ENCODE results near the gene RAB35.
A peak's percentile ranks its signal among the peaks of the same experiment; 100 is the strongest.

Gene RAB35

DNA sequence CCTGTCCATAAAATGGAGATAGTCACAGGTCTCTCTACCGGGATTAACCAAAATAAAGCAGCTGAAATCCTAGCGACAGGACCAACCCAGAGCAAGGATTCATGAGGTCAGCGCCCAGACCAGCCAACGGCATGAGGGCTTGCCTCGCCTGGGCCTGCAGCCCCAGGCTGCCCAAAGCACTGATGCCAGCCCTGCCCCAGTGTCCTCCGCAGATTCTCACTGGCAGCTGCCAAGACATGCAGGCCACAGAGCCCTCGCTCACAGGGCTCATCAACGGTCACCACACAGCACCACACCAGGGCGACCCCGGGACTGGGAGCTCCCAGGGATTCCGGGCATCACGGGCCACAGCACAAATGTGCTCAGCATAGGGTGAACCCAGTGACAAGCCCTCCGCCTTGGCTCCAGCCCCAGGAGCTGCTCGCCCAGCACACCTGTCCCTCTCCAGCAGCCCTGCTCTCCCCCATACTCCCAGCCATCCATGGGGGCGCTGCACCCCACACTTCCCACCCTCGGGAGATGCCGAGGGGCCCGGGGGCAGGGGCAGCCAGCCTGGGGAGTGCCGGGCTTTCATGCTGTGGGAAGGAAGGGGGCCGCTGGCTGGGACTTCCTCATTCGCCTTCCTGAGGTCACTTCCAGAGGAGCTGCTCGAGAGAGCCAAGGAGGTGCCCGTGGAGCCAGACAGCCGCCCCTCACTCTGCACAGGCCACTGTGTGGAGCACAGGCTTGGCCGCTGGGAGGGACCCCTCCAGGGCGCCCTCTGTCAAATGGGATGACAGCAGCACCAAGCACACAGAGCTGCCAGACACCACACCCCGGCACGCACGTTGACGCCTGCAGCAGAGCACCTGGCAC lies 14.1 kb downstream of the RAB35 start:
- DNase-seq = no peak

DNA sequence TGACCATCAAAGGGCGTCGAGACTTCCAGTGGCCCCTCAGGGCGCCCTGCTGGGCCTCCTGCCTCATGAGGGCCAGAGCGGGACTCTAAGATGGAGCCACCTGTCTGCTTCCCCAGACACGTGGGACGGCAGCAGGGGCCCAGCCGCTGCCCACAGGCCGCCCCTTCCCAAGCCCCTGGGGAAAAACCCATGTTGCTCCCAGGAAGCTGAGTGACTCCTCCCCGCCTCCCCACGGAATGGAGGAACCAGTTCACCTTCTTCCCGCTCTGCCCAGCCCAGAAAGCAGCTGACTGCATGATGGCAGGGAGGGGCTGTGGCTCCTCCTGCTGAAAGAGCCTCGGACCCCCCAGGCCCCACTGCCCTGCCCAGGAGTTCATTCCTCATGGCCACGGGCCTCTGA lies 14.9 kb downstream of the RAB35 start:
- DNase-seq = no peak

DNA sequence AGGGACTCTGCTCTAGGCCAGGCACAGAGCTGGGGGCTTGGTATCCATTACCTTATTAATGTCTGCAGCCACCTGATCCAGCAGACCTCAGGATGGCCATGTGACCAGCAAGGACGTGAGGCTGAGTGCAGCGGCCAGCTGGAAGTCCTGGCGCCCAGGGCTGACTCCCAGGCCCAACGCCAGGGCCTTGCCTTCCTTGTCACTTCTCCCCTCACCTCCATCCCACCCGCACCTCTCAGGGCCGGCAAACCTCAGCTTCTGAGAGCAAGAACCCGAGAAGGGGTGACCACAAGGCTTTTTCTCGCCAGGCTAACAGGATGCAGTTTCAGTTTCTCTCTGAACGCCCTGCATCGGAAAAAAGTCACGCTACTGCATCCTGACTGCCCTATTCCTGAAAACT lies 15.4 kb downstream of the RAB35 start:
- DNase-seq = no peak

DNA sequence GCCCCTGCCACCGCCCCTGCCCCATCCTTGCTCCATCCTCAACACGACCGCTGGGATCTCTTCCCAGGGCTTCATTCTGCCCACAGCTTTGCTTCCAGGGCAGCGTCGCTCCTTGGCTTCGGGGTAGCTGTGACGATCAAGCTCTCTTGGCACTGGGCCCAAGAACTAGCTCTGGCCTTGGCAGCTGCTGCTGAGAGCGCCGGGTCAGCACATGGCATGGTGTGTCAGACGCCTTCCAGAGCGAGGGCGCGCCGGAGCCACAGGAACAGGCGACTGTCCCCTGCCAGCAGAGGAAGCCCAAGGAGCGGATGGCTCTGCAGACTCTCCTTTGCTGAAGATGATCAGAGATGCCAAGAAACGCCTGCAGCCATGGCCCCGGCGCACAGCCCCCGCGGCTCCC lies 15.9 kb downstream of the RAB35 start:
- no peak for DNase-seq

DNA sequence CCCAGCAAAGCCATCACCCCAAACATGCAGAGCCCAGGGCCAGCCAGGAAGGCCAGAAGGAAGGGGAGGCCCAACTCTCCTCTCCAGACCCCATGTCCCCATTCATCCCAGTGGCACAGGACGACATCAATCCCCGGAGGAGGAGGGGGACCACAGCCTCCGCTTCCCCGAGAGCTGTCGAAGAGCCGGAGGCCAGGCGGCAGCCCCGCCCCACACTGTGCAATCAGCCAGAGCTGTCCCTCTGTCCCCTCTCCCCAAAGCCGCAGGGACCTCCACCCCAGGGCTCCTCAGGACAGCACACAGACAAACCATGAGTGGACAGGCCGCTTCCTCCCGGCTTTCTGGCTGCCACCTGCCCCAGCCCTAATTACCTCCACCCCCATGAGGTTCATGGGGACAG lies 16.8 kb downstream of the RAB35 start:
- DNase-seq = no peak

DNA sequence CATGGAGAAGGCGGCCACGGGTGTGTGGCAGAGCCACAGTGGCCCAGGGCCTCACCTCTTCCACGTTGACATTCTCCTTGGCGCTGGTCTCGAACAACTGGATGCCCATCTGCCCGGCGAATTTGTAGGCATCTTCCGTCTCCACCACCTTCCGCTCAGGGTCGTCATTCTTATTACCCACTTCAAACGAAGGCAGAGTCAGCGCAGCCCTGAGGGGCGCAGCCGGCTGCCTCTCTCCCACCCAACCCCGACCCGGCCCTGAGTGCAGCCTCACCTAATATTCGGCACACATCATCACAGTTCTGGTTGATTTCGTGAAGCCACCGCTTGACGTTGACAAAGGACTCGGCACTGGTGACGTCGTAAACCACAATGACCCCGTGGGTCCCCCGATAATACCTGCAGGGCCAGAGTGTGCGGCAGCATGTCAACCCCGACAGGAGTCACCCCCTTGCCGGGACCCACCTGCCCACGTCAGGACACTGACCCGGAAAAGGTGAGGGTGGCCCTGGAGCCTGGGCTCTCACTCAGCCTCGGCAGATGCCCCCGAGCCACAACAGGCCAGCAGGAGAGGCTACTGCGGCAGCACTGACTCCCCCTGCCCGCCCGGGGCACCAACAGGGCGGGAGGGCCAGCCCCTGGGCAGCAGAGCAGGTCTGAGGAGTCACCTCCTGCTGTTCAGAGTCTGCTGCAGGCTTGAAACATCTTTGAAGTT lies 17.6 kb downstream of the RAB35 start:
- DNase-seq = no peak

DNA sequence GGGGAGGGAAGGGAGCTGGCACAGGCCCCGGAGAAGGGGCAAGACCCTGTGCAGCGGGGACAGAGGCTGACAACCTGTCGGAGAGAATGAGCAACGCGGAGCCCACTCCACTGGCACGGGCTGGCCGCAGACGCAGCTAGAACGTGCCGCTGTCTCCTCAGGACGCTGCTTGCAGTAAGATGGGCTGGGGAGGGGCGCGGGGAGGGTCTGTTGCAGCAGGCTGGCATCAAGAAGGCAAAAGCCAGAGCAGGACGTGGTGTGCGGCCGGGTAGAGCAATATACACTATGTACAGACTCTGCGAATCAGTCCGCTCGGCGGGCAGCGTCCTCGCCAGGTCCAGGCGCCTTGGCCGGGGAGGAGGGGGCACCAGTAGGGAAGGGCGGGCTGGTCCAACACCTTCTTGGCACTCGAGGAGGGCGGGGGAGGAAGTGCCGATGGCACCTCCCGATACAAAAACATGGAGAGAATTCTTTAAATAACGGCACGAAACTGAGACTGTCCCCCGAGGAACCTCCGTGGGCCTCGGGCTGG lies 19.8 kb downstream of the RAB35 start:
- DNase-seq = no peak

DNA sequence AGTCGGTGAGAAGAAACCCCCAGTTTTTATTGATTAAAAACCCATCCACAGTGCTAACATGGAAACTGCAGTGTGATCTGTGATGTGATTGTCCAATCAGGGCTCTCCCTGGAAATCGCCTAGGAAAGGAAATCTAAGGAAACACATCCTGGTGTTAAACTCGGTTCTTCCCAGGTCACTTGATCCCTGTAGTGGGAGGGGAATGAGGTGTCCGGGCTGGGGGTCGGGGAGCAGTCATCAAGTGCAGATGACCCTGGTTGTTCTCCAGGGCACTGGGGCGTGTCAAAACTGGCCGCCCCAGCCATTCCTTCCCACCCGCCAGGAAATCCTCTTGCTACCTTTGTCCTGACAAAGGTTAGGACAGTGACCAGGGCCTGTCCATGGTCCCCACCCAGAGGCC lies 20.8 kb downstream of the RAB35 start:
- no peak for DNase-seq

DNA sequence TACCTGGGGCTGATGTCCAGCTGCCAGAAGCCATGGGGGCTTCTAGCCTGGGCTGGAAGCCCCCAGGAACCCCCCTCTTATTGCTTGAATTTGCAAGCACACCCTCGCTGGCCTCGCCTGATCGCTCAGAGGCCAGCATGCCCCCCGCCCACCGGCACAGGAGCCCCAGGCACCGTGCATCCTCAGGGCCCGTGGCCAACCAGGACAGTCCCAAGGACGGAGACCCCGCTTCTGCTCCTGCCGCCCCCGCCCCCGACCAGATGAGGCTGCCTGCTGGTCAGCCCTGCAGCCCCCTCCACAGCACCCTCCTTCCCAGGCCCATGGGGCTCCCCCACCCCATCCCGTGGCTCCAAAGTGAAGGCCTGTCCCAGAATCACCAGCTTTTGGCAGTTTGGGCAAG lies 21.2 kb downstream of the RAB35 start:
- no peak for DNase-seq

DNA sequence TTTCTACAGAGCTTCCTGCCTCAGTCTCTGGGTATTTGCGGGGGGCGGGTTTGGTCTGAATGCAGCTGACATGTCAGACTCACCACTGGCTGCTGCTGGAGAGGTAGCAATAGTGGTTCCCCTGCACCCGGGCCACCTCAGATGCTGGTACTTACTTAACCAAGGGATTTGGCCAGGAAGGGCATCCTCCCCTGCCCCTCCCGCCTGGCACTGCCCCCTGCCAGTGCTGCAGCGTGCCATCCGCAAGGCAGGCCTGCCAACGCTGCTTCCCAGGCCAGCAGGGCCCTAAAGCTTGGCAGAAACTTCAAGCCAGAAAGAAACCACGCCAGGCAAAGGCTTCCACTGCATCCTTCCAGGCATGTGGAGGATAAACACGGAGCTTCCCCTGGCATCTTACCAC lies 22.1 kb downstream of the RAB35 start:
- DNase-seq = no peak

DNA sequence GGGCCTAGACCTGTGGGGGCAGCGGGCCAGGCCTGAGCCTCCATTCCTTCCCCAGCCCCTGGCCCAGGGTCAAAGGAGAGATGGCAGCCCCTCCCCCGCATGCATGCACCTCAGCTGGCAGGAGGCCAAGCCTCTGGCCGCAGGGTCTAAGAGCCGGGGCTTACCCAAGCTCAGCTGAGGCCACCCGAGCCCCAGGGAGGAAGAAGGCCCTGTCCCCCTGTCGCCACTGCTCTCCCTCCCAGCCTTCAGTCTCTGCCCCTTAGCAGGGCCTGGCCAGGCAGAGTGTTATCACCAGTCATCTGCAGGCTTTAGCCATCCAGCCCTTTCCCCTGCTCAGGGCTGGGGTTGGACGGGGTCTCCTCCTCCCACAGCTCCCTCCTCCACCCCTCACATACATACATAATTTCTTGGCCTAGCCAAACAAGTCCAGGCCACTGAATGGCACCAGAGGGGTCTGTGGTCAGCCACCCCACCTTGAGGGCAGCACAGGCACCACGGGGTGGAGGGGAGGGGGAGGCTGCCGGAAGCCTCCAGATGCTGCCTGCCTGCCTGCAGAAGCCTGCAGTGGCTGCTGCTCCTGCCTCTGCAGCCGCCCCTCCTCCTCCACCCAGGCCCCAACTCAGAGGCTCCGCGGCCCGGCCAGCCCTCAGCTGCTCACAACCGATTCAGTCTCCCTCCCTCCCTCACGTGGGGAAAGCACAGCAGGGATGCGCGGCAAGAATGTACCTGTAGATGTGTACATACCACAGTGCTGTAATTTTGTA lies 22.8 kb downstream of the RAB35 start:
- DNase-seq = no peak

DNA sequence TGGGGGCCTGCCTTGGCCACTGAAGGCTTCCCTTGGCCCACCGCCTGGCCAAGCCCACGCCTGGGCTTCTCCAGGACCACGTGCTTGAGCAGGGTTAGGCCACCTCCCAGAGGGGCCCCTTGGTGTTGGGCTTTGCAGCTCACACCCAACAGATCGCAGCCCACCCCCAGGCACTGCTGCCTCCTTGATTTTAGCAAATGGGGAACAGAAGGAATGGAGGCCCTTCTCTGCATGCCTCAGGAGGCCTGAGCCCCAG lies 23.3 kb downstream of the RAB35 start:
- no peak for DNase-seq

DNA sequence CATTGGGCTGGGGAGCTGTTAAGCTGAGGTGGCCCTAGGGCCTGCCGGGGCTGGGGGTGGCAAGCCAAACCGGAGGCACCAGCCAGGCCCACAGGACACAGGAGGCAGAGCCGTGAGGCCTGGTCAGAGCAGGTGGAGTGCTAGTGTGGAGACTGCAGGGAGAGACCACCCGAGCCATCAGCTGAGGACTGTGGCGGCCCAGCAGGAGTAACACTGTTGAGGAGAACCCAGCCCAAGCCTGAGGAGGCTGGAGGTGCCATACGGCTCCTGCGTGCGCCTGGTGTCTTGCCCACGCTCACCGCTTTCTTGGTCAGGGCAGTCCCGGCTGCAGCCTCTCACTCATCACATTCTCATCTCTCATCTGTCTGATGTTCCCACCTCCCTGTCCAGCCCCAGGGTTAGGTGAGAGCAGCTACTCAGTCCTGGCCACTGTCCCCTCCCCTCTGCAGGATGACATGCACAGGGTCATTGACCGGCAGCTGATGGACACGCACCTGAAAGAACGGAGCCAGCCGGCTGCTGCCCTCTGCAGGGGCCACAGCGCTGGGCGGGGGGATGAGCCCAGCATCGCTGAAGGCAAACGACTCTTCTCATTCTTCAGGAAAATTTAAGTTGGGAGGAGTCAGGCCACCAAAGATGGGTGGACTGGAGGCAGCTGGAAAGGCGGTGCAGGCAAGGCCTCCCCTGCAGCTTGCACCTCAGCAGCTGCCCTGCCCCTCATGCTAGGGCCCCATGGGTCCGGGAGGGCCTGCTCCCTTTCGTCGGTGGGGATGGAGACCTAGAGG lies 23.8 kb downstream of the RAB35 start:
- no peak for DNase-seq

DNA sequence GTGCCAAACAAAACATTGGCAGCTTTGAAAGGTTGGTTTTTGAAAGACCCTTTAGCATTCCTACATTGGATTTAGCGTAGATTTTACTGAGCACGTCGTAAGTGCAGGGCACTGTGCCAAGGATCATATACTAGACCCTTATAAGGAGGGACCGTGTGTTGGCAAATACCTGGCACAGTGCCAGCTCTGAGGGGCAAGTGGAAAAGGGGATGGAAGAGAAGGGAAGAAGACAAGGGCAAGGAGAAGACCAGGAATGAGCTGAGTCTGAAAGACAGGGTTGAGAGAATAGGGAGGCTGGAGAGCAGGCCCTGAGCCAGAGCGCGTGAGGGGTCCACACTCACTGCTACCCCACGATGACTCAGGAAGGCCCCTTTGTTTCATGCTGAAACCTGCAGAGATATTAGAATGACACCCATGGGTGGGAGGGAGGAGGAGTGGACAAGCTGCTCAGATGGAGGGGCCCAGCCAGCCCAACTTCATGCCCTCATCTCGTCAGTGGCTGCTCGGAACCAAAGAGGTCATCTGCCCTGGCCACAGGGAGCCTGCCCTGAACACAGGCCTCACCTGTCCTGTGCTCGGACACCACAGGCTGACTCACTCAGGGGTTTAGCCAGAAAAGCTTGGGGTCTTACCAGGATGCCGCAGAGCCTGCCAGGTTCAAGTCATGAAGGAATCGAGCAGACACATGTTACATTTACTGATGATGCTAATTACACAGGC lies 25.0 kb downstream of the RAB35 start:
- no peak for DNase-seq

DNA sequence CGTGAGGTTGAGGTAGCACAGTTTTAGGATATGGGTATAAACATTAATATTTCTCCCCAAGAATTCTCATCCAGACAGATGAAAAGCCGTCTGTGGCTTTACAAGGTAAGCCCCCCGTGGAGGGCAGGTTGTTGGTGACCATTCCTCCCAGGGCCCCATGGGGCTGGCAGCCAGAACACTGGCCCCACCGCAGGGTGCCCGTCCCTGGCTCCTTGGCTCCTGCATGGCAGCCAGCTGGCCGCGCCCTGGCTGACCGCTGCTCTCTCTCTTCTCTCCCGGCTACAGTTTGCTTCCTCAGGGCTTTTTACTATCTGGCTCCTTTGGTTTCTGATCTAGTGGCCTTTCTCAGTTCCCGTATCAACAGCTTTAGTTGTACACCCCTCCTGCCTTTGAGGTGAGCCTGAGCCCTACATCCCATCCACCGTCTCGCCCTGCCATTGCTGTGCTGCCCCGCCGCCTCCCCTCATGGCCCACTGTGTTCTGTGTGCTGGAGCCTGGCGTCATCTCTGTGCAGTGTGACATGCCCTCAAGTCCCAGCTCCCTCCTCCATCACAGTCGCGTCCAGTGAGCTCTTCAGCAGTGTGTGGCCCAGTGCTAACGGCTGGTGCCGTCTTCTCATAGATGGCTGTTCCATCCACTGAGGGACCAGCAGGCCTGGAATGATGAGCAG lies 25.8 kb downstream of the RAB35 start:
- DNase-seq = no peak

DNA sequence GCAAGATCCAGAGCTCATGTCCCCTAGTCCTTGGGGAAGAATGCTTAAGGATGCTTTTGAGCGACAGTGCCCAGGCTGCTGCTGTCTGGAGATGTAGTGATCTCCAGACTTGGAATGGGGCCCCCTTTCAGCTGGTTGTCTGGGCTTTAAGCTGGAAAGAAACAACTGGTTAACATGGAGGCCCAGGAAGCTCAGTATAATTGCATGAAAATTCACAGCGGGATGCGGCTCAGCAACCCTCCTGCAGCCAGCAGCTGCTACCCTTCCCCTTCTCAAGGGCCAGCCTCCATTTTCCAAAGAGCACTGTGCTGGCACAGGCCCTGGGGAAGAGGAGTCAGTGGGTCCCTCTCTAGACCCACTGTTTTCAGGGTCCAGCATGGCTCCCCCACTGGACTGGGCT lies 26.3 kb downstream of the RAB35 start:
- no peak for DNase-seq

DNA sequence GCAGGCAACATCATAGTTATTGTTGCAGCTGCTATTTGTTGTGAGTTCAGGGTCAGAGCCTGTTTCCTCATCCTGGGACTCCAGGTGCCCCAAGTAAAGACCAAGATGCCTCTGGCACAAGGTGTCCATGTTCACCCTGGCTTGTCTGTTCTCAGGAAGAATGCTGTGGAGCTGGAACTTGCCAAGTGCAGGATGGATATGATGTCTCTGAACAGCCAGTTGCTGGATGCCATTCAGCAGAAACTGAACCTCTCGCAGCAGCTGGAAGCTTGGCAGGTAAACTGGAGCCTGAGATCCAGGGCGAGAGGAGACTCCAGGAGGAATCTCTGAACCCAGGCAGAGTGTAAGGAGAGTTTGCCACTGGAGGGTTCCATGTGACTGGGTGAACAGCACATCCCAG lies 26.8 kb downstream of the RAB35 start:
- DNase-seq = no peak

DNA sequence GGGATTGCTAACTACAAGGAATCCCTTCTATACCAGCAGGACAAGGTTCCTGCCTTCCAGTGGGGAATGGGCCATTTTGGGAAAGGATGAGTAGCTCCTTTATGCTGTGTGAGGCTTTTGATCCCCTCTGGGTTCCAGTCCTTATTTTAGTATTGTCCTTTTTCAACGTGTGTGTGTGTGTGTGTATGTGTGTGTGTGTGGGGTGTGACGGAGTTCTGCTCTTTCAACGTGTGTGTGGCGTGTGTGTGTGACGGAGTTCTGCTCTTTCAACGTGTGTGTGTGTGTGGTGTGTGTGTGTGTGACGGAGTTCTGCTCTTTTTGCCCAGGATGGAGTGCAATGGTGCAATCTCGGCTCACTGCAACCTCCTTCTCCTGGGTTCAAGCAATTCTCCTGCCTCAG lies 27.4 kb downstream of the RAB35 start:
- DNase-seq = no peak

DNA sequence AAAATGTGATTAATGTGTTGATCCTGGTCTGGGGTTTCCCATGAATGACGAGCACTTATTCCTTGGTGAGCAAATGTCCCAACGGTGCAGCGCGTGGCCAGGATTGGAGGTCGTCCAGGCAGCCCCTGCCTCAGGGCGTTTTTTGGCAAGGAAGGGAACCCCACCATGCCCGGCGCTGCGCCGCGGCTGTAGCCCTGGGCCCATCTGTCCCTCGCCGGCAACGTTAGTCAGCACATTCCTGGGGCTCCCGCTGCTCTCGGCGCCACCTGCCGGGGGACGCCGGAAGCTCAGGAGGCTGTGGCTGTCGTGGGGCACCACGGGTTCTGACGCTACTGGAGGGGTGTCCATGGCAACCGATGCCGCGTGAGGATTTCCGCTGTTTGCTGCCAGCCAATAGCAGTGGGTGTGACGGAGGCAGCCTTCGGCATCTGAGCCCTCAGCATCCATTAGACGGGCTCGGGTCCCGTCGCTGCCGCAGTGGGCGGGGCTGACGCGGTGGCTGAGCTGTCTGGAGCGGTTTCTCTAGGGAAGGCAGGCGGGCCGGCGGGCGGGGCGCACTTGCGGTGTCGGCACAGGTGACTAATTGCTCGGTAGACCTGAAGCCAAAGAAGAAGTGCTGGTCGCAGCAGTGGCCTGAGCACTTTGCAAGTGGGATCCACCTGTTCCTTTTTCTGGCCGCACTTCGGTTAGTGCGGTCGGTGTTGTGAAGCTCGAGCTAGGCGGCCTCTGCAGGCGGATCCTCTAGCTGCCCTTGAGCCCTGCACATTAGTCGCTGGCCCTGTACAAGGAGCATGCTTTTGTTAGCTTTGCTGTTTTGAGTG lies 29.5 kb downstream of the RAB35 start:
- peak; percentile 95 for DNase-seq

DNA sequence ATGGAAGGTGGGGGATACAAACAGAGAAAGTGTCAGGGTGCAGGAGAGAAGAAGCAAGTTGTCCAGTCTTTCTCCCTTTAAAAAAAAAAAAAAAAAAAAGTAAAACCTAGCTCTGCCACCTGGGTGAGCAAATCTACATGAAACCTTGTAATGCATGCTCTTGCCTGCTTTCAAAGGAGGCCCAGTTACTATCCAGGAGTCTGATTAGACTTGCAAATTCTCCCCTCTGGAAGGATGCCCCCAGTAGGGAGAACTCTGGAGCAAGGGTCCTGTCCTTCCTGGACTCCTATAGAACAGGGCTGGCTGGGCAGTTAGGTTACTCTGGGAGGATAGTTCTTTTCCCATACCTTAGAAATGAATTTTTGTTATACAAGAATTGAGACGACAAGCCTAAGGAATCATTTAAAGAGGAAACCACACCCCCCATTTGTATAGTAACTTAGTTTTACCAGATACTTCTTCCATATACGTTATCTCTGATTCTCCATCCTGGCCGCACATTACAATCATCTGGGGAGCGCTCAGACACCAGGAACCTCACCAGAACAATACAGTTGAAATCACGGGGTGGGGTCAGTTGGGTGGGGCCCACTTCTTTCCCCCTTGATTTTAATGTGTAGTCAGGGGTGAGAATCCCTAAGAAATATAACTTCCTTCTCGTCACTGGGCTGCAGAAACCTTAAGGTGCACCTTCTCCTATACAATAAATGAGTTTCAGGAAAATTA lies 30.5 kb downstream of the RAB35 start:
- no peak for DNase-seq
